ENCODE results near the gene HESX1. TPM values are rescaled to one million over a fixed set of nuclear protein-coding genes. Genes with fewer than 3 reads are reported as not detected.

Gene HESX1
- total RNA-seq, 1 experiment from 2014 or later: 5.6 TPM

- no peaks in the 10 kb centered on the region for H3K27me3 Mint-ChIP-seq (ENCODE audit: low read depth)
- H3K4me3 Mint-ChIP-seq: no peak overlapping the region
- DNase-seq (ENCODE audit: low spot score): no peak
- peaks cover 6% of the 10 kb centered on the region; the same call in 1 of the 2 replicates for H3K4me1 Mint-ChIP-seq
- POLR2A ChIA-PET: no interaction called here
- TF ChIP-seq ZNF532 (CRISPR knock-in tag; IDR thresholded peaks at IDR 0.05; ENCODE audit: borderline replicate concordance) (no peak), FOXP1 (CRISPR knock-in tag; IDR thresholded peaks at IDR 0.05; ENCODE audit: borderline replicate concordance) (no peak), CBFB (CRISPR knock-in tag; IDR thresholded peaks at IDR 0.05; ENCODE audit: low read depth) (no peak), SOX15 (CRISPR knock-in tag; IDR thresholded peaks at IDR 0.05) (no peak), ELF4 (CRISPR knock-in tag; IDR thresholded peaks at IDR 0.05; ENCODE audit: low read depth) (no peak), IRF2 (CRISPR knock-in tag; IDR thresholded peaks at IDR 0.05; ENCODE audit: borderline replicate concordance, low read depth) (no peak), KAT7 (CRISPR knock-in tag; IDR thresholded peaks at IDR 0.05; ENCODE audit: borderline replicate concordance) (no peak), TEAD1 (CRISPR knock-in tag; IDR thresholded peaks at IDR 0.05) (no peak), ARID4B (CRISPR knock-in tag; IDR thresholded peaks at IDR 0.05; ENCODE audit: borderline replicate concordance) (no peak), SMAD3 (CRISPR knock-in tag; IDR thresholded peaks at IDR 0.05; ENCODE audit: borderline replicate concordance) (no peak), ZNF121 (CRISPR knock-in tag; IDR thresholded peaks at IDR 0.05) (no peak)
- H3K9me3 Mint-ChIP-seq: no peaks in the 10 kb centered on the region
- H3K27ac Mint-ChIP-seq: no peak overlapping the region
- ATAC-seq: no peak
- CTCF ChIA-PET: no interaction called here
- H3K36me3 Mint-ChIP-seq: no peaks in the 10 kb centered on the region
Measured at GRCh38 chr3:57192028-57192427, 7.8 kb downstream of the HESX1 start.

- H3K9me3 Mint-ChIP-seq: no peaks in the 10 kb centered on the region
- ChIA-PET CTCF (interaction anchor here (0.9 to 1.6 kb wide), 4 partner anchors 12 to 84 kb away, joined by 3 to 8 read pairs (median 4); no protein-coding TSS in a partner anchor), POLR2A (no interaction called here)
- H3K27me3 Mint-ChIP-seq (ENCODE audit: low read depth): no peaks in the 10 kb centered on the region
- peak; percentile 66 for ATAC-seq
- H3K27ac Mint-ChIP-seq: no peak overlapping the region
- peaks cover 18% of the 10 kb centered on the region for H3K4me1 Mint-ChIP-seq
- DNase-seq (ENCODE audit: low spot score): no peak
- no peak overlapping the region for H3K4me3 Mint-ChIP-seq
- H3K36me3 Mint-ChIP-seq: no peaks in the 10 kb centered on the region
- no peak for TF ChIP-seq ZNF396 (CRISPR knock-in tag; IDR thresholded peaks at IDR 0.05; ENCODE audit: borderline replicate concordance)
- TF ChIP-seq CBFB (CRISPR knock-in tag; IDR thresholded peaks at IDR 0.05; ENCODE audit: low read depth): no peak
- no peak for TF ChIP-seq ZBTB21 (CRISPR knock-in tag; IDR thresholded peaks at IDR 0.05; ENCODE audit: borderline replicate concordance)
- no peak for TF ChIP-seq NFATC4 (CRISPR knock-in tag; IDR thresholded peaks at IDR 0.05)
- no peak for TF ChIP-seq SOX15 (CRISPR knock-in tag; IDR thresholded peaks at IDR 0.05)
- no peak for TF ChIP-seq GTF2I (CRISPR knock-in tag; conservative IDR thresholded peaks at IDR 0.05)
- TF ChIP-seq FOXJ3 (CRISPR knock-in tag; IDR thresholded peaks at IDR 0.05; ENCODE audit: borderline replicate concordance): no peak
- TF ChIP-seq ATF6 (CRISPR knock-in tag; IDR thresholded peaks at IDR 0.05): no peak
- TF ChIP-seq SMAD4 (CRISPR knock-in tag; IDR thresholded peaks at IDR 0.05): no peak
- no peak for TF ChIP-seq ZNF219 (CRISPR knock-in tag; IDR thresholded peaks at IDR 0.05; ENCODE audit: borderline replicate concordance)
- TF ChIP-seq IRF1 (CRISPR knock-in tag; IDR thresholded peaks at IDR 0.05): no peak
- no peak for TF ChIP-seq MXD4 (CRISPR knock-in tag; IDR thresholded peaks at IDR 0.05; ENCODE audit: borderline replicate concordance)
- no peak for TF ChIP-seq CDX4 (CRISPR knock-in tag; IDR thresholded peaks at IDR 0.05; ENCODE audit: borderline replicate concordance)
- no peak for TF ChIP-seq ESRRA (CRISPR knock-in tag; IDR thresholded peaks at IDR 0.05; ENCODE audit: borderline replicate concordance)
- TF ChIP-seq ZNF317 (CRISPR knock-in tag; IDR thresholded peaks at IDR 0.05; ENCODE audit: borderline replicate concordance, low read depth): no peak
- no peak for TF ChIP-seq ETV6 (CRISPR knock-in tag; IDR thresholded peaks at IDR 0.05)
Measured at GRCh38 chr3:57184526-57184925, 15.3 kb downstream of the HESX1 start.

Measured in WTC11 (cell line).